HG03039 (cell line): ENCODE results near the gene NLN.
"Not testable (repeated sequence)": the region's sequence is repeated elsewhere in the genome, so short reads cannot be mapped to it uniquely, and the experiment has no call there.

ENCODE experiments used
- ATAC-seq: cut with Tn5 transposase; IDR thresholded peaks from one replicate; pipeline ENCODE4 v1.9.1; 2021; ENCODE audit warnings: mild to moderate bottlenecking, moderate library complexity; ENCODE audit not compliant: unreplicated experiment

NLN gene

DNA sequence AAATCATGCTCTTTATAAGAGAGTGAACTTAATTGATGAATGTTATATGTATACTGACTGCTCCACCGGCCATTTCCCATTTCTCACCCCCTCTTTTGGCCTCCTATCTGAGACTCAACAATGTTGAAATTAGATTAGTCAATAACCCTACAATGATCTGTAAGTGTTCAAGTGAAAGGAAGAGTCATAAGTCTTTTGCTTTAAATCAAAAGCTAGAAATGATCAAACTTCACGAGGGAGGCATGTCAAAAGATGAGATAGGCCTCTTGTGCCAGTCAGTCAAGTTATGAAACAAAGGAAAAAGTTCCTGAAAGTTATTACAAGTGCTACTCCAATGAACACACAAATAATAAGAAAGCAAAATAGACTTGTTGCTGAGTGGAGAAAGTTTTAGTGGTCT lies 83.1 kb downstream of the NLN start:
- no peak for ATAC-seq

DNA sequence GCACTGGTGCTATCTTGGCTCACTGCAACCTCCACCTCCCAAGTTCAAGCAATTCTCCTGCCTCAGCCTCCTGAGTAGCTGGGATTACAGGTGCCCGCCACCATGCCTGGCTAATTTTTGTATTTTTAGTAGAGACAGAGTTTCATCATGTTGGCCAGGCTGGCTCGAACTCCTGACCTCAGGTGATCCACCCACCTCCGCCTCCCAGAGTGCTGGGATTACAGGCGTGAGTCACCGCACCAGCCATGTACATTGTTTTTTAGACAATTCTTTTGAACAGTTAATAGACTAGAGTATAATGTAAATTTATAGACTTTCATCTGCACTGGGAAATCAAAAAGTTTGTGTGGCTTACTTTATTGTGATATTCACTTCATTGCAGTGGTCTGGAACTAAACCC lies 85.5 kb downstream of the NLN start:
- not testable (repeated sequence) for ATAC-seq

DNA sequence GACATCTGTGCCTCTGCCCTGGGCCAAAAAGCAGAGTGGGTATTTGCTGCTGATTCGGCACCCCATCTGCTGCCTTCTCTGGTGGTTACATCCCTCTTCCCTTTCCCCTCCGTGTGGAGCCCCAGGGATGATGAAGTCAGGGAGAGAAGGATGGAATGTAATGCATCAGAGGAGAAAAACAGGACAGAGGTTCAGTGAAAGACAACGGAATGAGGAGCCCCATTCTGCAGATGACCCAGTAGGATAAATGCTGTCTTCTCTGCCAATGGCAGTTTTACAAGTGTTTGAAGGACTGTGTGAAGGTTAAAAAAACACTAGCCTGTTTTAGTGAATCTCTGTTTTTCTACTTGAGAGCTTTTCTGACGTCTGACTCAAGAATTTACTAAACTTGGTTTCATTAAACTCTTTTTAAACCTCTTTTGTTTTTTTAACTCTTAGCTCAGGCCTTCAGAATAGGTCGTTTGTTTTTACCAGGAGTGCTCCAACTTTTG lies 86.3 kb downstream of the NLN start:
- no peak for ATAC-seq

DNA sequence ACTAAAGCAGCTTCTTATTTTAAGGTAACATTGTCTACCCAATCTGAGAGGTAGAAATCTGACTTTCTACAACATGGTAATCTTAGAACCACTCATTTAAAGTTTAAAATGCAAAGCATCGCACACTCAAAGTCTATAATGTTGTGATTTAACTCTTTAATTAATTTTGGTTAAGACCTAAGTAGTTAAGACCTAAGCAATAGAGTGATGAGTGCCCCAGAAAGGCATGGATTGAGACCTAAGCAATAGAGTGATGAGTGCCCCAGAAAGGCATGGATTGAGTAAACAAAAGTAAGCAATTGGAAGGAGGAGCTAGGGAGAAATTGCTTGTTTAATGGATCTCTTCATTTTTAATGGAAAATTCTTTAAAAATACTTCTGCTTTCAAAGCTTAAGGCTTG lies 86.8 kb downstream of the NLN start:
- no peak for ATAC-seq

DNA sequence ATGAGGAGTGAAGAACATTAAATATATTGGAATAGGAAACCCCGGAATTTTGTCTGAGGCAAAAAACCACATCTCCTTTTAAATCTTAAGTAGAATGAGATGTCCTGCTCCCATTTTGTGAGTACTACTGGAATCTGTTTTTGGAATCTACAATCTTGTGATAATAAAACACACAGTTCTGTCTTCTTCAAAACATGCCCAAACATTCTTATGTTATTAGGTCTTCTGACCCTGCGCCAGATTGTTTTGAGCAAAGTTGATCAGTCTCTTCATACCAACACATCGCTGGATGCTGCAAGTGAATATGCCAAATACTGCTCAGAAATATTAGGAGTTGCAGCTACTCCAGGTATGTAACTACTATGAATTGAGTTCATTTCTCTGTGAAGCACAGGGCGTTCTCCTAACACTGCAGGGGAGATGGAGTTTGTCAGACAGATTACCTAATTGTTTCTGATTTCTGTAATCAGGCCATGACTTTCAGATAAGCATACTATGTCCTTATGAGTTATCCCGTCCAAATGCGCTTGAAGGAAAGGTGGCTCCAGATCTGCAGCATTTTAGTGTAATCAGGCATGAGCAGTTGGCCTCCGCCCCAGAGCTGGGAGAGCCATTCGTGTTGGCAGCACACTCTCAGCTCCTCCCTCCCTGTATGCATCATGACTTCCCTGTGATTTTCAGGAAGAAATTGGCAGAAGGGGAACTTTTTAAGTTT lies 88.0 kb downstream of the NLN start:
- no peak for ATAC-seq

DNA sequence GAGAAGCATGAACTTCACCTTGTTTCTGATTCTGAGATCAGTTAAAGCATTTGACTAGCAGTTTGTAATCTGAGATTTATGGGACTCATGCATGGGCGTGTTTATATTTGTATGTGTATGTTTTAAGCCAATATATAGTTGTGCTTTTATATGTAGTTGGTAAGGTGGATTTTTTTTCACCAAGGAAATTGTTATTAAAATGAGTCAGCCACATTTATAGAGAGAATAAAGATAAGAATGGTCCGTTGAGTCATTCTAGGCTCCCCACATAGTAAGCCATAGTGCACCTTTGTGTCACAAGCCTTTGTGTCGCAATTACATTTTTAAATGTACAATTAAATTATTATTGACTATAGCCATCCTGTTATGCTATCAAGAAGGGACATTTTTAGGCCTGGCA lies 89.0 kb downstream of the NLN start:
- no peak for ATAC-seq

DNA sequence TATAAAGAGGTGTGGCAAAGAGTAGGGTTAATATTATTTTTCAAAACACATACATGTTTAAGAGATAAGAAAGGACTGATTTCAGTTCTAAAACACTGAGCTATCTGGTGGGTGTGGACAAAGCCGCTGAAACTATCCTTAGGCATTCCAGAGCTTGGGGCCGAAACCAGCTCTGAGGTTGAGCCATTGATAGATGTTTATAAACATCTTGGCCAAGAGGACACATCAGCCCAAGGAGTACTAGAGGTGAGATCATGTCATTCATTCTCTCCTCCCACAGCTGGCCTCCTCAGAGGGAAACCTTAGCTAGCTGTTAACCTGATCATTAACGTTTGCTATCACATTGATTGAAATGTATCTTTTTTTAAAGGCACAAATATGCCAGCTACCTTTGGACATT lies 89.9 kb downstream of the NLN start:
- no peak for ATAC-seq

DNA sequence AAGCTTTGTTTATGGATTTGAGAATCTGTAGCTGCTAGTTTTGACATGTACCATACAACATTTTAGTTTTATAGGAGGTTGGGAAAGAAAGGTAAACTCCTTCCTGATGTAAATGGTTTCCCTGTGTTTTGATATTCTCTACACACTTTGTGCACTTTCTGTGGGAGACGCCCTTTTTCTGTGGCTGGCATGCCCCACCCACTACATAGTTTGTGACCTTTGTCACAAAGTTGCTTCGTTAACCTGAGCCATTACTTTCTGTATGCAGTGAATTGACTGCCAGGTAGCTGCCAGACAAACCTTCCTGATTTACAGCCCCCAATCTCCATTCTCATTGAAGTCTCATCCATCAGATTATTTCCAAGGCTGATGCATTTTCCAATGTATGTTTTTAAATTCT lies 90.6 kb downstream of the NLN start:
- no peak for ATAC-seq

DNA sequence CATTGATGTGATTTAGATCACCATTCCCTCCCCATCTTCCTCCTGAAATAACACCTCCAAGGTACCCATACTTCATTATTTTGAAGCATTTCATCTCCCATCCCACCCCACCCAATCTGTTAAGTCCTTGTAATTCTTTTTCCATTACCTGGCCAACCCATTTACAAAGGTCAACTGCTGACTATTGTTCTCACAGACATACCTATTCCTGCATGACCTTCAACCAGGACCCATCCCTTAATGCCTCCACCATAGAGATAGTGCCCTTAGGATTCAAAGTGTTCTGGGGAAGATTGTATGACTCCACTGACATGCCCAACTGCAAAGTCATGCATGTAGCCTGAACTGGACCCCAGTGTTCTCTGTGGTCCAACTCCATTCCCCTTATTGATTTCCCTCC lies 91.2 kb downstream of the NLN start:
- ATAC-seq = no peak

DNA sequence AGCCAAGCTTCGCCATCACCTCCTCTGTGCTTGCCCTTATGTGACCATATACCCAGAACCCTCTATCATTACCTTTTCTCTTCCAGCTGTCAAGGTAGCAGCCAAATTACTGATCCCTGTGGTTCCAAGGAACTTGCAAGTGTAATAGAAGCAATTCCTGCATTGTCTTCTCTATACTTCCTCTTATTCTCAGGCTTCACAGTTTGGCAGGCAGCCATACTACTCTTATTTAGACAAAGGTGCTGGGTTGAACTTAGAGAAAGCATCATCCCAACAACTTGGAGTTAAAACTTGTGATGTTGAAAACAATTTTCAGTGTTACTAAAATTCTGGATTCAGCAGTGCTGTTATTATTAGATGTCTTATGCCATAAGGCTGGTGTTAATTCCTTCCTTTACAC lies 93.2 kb downstream of the NLN start:
- ATAC-seq = no peak

DNA sequence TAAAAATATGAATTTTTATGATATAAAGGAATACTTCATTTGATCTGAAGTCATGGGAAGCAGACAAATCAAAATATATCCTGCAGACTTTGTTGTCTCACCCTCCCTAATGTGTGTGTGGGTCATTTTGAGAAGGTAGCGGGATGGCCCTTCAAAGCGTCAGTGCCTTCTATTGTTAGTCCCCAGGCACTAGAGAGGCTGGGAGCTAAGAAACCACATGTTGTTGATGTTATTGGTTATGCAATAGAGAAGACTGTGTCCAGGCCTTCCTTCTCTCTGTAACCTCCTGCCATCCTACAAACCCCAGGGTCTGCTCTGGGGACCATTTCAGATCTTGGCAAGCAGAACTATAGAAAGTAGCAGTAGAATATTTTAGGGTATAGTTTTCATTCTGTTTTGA lies 94.7 kb downstream of the NLN start:
- no peak for ATAC-seq

DNA sequence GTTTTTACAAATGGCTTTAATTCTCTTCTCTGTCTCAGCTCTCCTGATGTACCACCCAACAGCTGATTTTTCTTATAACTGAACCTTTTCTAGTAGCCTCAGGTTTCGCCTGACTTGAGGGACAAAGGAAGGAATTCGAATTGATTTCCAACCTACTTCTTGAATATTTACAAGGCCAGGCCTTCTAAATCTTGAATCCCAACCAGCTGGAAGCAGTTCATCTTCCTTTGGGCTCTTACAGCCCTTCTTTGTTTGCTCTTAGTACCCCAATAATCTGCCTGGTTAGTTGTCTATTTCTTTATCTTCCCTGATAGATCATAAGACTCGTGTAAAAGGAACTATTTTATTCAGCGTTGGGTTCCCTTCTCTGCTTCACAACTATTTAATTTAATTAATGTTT lies 95.9 kb downstream of the NLN start:
- ATAC-seq = no peak

DNA sequence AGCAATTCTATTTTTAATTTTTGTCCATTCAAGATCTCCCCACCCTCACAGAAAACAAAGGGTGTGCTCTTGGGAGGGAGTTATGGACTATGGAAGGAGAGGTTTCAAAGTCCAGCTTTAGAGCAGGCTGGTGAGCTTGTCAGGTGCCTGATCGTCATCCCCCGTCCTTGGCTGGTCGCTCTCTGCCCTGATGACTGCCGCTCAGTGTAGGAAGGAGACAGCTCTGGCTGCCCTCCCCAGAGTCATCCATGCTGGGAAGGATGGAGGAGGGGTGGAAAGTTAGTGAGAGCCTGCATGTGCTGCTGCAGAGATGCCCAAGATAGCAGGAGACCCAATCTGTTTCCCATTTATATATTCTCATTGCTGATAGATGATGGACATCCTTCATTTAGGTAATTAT lies 96.6 kb downstream of the NLN start:
- no peak for ATAC-seq

DNA sequence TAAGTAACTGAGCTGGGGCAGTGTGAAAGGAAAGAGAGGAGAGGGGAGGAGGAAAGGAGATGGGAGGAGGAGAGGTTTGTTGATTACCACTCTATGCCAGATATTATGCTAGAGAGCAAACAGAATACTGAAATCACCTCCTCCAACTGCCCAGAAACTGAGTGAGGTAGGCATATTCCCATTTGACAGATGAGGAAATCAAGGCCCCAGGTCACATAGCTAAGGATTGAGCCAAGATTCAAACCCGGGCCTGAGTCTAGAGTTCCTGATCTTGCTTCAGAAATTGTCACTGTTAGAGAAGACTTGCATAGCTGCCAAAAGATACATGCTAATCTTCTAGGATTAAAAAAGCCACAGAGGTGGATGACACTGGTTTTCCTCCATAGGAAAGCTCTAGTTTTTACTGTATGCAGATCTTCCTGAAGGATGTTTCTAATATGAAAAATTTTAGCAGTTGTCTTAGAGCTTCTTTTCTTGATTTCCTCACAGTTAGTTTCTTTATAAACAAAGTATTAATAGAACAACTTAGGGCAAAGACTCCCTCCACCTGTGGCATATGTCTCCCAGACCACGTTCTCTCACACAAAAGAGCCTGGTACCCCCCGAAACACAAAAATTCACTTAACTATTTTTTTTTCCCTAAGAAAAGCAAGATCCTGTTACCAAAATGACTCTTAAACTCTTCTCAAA lies 97.4 kb downstream of the NLN start:
- ATAC-seq = no peak

DNA sequence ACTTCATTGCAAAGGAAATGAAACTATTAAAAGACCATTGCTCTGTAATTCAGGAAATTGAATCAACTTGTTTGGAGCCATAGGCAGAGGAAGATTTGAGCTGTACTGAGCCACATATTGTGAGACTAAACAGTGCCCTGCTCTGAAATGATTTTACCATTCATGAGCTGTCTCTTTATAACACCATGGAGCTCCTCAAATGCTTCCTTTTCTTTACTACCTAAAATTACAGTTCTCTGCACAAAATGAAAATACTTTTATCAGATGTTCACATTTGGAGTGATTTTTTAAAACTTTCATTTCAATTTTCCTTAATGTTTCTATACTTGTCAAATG lies 97.9 kb downstream of the NLN start:
- ATAC-seq = no peak

DNA sequence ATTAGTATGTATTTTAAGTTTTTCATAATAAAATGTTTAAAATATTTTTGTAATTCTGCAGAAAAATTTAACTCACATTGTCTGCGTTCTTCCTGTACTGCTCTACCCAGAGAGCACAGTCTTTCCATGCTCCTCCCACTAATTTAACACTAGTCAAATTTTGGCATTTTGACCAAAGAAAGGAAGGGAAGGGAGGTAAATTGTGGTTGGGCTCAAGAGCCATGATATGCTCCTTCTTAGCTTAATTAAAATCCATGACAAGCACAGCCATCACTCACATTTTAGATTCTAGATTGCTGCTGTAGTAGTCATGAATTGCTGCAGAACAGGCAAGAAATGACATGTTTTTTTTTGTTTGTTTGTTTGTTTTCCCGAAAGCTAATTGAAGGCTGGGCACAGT lies 98.4 kb downstream of the NLN start:
- no peak for ATAC-seq

DNA sequence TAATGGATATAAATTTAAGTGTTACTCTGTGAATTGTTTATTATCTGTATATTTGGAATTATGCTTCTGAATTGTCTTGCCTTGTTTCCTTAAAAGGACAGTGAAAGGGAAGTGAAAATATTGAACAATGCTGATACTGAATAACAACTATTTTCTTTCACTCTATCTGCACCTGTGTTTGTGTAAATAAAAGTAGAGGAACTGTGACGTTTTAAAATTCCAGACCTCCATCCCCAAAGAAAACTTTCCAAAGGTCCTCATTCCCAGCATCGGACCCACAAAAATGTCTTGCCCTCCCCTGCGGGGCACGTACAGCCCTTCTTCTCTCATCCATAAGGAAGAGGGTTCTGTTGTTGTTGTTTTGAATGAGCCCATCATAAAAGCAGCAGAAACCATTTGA lies 100.0 kb downstream of the NLN start:
- ATAC-seq = no peak

DNA sequence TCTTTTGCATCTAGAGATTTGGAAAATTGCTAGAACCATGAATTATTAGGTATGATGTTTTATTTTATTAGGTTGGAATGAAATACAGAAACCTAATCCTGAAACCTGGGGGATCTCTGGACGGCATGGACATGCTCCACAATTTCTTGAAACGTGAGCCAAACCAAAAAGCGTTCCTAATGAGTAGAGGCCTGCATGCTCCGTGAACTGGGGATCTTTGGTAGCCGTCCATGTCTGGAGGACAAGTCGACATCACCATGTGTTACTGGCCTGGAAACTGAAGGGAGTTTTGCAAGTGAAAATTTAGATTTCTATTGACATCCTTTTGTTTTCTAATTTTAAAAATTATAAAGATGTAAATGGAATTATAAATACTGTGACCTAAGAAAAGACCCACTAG lies 100.7 kb downstream of the NLN start:
- ATAC-seq = no peak

DNA sequence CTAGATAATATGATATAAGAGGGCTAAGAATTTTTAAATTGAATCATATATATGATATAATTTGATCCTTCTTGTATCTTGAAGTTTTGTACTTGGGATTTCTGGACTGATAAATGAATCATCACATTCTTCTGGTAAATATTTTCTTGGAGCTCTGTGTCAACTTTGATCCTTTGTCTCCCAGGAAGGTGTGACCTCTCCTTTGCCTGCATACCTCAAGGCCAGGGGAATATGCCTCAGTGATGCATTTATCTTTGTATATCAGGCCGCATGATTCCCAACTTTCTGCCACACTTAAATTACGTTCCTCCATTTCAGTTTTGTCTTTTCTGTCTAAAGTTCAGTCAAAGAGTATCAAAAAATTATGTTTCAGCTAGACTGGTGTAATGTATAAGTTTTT lies 101.2 kb downstream of the NLN start:
- no peak for ATAC-seq

DNA sequence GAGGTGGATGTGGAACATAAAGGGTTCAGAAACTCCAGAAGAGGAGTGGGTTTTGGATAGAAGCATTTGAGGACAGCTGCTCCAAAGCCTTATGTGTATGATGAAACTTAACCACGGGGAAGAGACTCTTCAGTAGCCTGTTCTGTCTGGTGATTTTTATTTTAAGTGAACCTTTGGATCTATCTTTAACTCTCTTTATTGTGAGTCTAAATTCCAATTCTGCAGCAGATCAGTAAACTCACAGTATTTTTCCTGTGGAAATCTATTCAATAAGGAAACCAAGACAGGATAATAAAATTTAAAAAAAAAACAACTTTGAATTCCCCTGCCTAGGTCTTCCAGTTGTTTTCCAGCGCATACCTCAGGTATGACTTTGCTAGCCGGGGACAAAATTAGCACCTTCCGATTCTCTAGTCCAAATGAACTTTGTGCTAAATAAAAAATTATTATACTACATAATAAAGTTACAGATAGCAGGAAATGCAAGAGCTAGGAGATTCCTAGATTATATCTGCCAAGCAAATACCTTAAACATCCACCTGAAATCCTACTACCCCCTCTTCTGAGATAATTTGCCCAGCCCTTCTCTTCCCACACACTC lies 101.9 kb downstream of the NLN start:
- ATAC-seq = no peak

DNA sequence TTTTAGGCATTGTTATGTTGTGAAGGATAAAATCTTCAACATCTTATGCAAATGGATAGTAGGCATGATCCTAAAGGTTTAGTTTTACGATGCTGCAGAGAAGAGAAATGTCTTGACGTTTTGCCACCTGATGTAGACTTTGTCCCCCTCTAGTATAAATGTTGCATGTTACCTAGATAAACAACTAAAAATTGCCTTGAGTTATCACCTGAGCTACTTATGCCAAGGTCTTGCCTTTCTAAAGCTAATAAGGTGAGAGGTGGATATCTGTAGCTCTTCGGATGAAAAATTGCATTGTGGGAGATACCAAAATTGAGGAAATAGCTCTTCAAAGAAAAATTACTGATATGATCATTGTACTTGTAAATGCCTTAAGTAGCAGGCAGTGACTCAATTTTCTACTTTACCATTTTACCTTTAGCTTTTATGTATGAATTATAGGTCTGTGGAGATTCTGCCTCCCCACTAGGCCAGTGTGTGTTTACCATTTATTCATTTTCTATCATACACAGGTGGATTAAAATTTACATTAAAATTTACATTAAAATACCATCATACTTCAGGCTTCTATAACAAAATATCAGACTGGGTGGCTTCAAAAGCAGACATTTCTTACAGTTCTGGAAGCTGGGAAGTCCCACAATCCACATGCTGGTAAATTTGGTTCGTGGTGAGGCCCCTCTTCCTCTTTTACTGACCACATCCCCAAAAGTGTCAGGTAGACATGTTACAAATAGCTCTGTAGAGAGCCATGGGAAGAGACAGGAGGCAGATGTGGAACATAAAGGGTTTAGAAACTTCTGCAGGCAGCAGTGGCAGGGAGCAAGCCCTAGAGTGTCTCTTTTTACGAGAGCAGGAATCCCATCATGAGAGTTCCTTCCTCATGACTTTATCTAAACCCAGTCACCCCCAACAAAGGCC lies 103.7 kb downstream of the NLN start:
- no peak for ATAC-seq
